GM21786 (cell line): ENCODE results near the gene AURKB.

Source experiments
- ATAC-seq: cut with Tn5 transposase; IDR thresholded peaks from one replicate; pipeline ENCODE4 v1.9.1; 2021; ENCODE audit not compliant: unreplicated experiment

The AURKB gene

DNA sequence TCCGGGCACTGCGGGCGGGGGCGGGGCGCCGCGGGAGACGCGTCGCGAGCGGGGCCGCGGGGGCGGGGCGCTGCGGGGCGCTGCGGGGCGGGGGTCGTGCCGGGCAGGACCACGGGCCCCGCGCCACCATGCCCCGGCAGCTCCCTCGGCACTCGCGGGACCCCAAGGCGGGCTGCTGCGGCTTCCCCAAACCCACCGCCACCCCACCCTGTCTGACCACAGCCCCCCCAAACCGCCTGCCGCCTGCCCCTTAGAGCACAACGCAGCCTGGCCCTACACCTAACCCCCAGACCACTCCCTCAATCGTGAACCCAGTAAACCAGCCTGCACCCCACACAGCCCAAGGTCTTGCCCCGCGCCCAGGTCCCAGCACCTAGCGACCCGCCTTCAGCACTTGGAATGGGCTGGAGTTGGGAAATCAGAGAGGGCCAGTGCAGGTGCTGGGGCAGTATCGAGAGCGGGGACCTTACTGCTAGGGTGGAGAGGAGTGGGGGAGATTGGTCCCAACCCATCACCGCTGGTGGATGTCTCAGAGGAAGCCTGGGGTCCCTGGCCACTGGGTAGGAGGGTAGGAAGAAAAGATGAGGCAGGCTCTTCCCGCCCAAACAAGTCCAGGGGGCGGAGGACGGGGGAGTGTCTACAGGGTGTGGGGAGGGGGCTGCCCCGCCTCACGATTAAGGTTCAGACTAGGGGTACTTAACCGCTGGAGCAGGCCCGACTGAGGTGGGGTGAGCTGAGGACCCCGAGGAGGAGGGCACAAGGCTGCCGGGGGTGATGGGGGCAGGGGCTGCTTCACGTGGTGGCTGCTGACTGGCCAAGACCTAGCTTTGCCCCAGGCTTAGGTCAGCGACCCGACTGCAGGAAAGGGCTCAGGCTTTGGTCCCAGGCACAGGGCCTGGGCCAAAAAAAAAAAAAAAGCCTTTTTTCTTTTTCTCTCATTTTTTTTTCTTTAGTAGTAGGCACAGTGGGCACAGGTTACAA is 47.1 kb downstream of the AURKB start:
- ATAC-seq, result no peak

DNA sequence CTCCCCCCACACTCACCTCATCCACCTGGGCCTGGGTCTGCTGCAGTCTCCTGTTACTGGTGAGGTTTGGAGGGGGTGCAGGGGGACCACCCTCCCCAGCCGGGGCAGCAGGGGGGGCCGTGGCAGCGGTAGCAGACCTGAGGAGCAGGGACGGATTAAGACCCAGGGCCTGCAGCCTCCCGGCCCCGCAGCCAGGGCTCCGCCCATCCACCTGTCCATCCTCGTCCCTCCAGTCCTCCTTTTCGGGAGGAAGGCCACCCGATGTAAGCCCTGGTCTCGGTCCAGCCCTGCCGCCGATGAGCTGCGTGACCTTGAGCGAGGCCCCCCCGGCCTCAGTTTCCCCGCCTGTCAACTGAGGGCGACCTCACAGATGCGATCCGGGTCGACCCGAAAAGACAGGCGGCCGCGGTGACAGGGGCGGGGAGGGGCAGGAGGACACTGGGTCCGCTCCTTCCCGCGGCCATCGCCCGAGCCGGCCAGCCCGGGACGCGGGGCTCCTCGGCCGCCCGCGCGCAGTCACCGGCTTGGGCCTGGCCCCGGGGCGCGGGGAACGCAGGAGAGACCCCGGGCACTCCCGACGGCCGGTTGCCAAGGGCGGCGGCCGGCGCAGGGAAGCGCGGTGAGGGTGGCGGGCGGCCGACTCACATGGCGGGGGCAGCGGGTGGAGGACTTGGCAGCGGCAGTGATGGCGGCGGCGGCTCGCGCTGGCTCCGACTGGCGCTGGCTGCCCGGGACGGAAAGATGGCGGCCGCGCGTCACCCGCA is 48.0 kb downstream of the AURKB start, which contains the start of gene VAMP2:
Gene VAMP2, minus strand, starts transcription at position 716 of the 764 bp plus-strand sequence. Its CDS starts 69 bp downstream, at position 647.
- ATAC-seq, result no peak

DNA sequence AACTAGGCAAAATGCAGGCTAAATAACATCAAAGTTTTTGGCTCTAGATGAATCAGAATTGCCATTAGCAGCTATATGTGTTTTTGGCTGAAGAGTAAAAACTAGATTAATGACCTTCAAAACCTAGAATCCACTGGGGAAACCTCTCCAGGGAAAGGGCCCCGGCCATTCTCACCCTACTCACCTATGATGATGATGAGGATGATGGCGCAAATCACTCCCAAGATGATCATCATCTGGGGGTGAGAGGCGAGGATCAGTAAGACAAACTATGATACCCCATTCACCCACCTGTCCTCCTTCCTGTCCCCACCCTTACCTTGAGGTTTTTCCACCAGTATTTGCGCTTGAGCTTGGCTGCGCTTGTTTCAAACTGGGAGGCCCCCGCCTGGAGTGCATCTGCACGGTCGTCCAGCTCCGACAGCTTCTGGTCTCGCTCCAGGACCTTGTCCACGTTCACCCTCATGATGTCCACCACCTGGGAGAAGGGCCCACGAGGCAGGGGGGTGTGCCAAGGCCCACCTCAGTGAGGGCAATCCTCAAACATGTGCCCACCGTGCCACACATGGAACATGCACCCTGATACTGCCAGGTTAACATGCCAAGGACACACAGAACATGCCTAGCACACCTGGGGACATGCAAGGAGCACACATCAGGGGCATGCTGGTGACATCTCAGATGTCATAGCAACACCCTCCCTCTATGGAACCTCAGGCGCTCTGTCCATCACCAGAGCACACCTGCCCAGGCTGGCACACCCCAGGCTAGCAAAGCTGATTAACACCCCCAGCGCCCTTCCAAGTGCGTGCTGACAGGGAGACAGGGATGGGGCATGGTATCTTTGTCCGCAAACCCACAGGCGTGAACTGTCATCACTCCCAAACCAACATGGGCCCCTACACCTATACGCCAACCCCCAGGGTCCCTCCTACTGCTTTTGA is 48.8 kb downstream of the AURKB start:
- no peak for ATAC-seq

DNA sequence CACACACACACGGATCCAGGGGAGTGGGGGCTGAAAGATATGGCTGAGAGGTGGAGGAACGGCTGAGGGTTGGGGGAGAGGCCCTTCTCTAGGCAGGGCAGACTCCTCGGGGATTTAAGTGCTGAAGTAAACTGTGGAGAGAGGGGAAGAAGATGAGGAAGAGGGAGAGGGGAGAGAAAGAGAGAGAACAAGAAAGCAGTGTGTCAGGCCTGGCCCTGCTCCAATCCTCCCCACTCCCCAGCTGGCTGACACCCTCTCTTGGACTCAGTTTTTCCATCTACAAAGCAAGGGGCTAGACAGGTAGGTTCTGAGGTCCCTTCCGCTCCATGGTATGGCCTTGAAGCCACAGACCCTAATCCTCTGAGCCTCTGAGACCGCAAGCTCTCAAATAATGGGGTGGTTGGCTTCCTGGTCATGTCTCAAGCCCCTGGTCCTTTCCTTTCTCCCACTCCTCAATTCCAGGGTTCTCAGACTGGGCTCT is 49.6 kb downstream of the AURKB start:
- no peak for ATAC-seq

DNA sequence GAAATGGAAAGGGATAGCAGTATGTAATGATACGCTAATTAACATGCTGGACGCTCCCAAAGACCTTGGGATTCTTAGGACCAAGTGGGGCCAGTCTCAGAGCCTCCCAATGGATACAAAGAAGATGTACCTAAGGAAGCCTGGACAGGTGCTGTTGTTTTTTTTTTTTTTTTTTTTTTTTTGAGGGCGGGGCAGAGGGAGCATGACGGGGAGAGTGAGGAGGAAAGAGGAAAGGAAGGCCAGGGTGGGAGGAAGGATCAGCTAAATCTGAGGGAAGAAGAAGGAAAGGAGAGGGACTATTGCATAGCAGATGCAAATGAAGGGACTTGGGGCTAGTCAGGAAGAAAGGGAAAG is 50.2 kb downstream of the AURKB start:
- no peak for ATAC-seq

DNA sequence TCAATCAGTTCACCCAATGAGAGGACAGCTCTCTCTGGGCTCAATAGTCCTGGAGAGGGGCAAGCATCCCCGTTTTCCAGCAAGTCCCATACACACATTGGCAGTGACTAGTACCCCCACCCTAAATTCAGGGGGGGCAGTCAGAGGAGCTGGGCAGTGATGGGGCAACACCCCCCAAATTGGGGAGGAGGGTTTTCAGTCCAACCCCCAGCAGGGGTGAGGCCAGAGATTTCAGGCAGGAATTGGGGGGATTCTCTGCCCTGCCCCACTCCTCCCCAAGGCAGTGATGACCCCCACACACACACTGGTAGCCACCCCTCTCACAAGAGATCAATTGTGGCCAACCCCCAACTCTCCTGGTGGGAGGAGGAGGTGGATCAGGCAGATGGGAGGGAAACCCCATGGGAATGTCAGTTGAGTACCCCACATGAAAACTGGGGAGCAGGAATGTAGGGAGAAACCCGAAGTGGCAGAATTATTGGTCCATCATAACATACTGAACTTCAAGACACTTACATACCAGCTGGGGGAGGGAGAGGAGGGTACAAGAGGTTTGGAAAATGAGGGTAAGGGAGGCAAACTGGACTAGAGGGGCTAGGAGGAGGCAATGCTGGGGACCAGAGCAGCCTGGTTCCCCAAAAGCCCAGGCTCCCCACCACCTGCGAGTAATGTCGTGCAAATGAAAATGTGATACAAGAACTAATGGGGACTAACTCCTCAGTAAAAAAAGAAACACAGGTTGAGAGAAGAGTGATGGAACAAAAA is 50.7 kb downstream of the AURKB start:
- ATAC-seq, result no peak

DNA sequence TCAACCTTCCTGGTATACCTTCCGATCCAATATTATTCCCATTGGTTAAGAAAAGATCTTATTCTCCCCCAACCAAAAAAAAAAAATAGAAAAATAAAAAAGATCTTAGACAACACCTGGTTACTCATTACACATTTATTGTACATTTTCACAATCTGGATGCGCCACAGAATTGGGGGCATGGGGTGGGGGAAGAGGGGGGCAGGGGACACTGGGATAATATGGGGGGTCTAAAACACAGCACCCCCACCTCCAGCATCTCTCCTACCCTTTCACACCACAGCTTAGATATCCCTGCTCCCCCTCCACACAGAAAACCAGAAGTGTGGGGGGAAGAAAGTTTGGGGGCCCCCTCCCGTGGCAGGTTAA is 51.4 kb downstream of the AURKB start:
- ATAC-seq, result no peak

DNA sequence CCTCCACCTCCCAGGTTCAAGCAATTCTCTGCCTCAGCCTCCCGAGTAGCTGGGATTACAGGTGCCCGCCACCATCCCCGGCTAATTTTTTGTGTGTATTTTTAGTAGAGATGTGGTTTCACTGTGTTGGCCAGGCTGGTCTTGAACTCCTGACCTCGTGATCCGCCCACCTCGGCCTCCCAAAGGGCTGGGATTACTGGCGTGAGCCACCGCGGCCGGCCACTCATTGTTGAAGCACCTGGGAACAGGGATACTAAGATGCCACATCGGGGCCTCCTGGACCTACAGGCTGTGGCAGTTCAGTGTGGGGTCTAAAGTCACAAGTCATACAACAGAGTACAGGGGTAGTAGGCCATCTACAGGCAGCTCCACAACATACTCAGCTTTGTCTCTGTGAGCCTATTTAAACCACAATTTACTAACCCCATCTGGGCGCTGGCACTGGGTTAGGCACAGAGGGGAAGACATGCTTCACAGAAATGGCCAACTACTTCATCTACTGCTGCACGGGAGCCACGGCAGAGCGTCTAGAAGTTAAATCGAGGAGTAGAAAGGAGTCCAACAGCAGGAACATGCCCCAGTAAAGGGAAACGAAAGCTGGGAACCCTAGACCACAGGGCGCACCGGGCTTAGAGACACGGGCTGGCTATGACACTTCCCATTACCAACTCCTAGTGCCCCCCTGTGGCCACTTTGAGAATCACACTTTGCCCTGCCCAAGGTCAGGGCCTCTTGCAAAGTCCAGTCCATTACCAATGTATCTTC is 51.9 kb downstream of the AURKB start:
- ATAC-seq, result no peak

DNA sequence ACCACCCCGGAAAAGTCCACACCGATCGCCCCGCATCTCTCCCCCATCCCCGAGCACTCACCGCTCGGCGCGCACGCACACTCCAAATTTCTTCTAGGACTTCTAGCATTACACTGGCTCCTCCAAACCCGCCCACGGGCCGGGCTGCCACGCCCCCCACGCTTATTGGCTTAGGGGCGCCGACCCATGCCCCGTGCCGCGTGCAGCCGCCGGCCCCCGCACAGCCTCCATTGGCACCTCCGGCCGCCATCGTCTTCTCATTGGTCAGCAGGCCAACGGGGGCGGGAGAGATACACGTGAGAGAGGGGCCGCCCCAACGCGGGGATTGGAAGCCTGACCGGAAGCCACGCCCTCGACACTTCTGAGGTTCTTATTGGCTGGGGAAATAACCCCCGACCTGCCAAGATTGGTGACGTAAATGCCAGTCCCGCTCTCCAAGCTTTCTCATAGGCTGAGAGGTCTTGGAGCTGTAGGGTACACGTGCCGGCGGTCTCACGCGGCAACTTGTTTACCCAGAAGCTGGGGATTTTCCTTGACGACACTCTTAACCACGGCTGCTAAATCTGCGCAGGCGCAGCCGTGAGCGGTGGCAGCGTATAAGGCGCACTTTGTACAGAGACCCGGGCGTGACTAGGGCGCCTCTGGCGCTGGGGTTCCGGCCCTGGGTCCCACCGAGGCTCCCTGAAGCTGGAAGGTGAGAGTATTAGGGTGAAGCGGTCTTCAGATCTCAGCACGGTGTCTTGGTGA is 54.0 kb downstream of the AURKB start:
- peak; percentile 69 for ATAC-seq

DNA sequence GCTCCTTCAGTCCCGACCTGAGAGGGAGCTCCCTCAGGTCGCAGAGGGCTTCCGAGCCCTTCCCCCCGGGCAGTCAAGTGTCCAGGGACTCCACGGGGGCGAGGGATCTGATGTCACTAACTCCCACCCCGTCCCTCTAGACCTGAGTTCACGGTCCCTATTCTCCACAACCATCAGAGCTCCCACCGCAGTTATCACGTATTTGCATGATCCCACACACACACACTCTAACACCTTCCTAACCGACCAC is 54.5 kb downstream of the AURKB start:
- no peak for ATAC-seq

DNA sequence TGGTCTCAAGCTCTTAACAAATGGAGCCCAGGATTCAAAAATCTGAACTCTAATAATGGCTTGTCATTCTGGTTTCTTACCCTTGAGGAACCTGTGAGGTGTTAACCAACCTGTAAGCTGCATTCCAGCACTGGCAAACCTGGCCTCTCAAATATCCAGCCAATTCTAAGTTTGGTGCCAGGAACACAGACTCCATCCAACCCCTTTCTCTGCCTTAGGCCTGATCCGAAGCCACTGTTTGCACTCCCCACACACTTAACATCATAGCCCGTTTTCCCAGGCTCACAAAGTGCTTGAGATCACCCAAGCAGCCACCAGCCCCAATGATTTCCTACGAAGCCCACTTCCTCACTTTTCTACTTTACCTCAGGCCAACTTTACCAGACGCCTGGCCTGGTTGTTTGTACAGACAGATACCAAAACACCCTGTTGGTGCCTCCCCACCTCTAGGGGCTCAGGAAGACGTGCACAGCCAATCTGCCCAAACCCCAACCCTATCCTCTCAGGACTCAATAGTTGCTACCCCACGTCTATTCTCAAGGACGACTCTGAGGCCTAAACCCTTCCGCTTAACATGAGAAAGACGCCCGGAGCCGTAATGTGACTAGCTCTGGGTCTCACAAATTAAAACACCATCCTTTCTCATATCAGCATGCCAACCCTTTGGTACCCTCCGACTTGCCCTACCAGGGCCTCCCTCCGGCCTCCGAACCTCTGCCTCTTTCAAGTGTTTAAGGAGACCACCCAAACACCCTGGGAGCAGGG is 55.0 kb downstream of the AURKB start:
- ATAC-seq, result no peak
